A549 (cell line): ENCODE results near the gene ALDH1B1.

ENCODE experiments used
- CTCF ChIP-seq: fragments of >200 bp; sonication (Bioruptor Twin); formaldehyde crosslinking; IDR thresholded peaks from 3 replicates; pipeline ENCODE4 v1.5.1; 2016
- KDM1A ChIP-seq: fragments of 200-600 bp; sonication (generic); IDR thresholded peaks from 2 replicates; pipeline ENCODE4 v1.6.1; 2016; ENCODE audit warnings: low read depth, mild to moderate bottlenecking

- TF ChIP-seq CTCF: no peak
- no peak for TF ChIP-seq KDM1A
Measured at GRCh38 chr9:38414040-38414723, 21.7 kb downstream of the ALDH1B1 start.
